Measurements from ENCODE around the gene HMGCR.

Gene HMGCR

DNA sequence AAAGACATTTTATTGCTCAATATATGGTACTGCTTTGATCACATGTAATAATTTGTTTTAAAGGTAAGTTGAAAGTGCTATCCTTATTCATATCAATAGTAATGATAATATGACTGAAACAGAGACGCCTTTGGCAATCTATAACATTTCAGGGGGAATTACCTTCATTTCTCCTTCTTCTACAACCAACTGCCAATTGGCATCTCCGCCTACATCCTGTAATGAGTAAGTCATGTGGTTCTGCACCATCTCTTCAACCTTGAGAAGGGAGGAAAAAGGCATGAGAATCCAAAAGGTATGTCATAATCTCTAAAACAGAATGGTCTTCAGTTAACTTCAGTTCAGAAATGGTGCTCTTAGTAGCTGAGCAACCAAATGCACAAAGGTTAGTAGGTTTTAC is 52.4 kb downstream of the HMGCR start:
- no peak for DNase-seq

DNA sequence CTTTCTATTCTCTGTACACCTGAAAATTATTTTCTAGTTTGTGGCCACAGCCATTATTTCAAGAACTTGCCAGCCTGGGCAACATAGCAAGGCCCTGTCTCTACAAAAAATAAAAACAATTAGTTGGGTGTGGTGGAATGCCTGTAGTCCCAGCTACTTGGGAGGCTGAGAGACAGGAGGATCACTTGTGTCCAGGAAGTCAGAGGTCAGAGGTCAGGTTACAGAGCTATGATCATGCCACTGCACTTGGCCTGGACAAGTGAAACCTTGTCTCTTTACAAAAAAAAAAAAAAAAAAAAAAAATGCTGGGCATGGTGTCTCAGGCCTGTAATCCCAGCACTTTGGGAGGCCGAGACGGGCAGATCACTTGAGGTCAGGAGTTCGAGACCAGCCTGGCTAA is 58.3 kb downstream of the HMGCR start:
- no peak for DNase-seq

DNA sequence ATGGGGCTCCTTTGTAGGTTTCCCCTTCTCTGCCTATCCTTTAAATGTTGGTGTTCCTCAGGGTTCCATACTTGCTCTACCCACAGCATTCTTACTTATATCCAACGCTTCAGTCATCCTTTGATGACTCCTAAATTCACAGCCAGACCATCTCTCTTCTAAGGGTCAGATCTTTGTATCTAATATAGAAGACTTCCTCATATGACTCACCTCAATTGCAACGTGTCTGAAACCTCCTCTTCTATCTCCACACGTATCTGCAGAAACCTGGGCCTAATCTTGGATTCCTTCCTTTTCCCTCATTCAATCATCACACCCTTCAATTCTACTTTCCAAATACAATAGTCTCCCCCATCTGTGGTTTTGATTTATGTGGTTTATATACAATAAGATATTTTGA is 68.3 kb downstream of the HMGCR start:
- DNase-seq, result no peak
